NCI-H748 treated with DMSO at 0.1 percent for 48 hours (cell line): ENCODE data around the gene ATXN7L2.
A peak's percentile ranks its signal among the peaks of the same experiment; 100 is the strongest.
"Not testable (repeated sequence)": the region's sequence is repeated elsewhere in the genome, so short reads cannot be mapped to it uniquely, and the experiment has no call there.

Source experiments
- DNase-seq: peaks from one replicate; lab custom pipeline; 2025; lab: John Stamatoyannopoulos, UW

ATXN7L2 gene

GRCh38 chr1:109483672-109484518 lies at the start of gene ATXN7L2:
TSS of gene ATXN7L2 (plus strand) at chr1:109483905. CDS start at chr1:109483954, 49 bp downstream.
- DNase-seq: peak; percentile 64

GRCh38 chr1:109434484-109434883 lies 49.2 kb upstream of the ATXN7L2 start:
- no peak for DNase-seq

DNA sequence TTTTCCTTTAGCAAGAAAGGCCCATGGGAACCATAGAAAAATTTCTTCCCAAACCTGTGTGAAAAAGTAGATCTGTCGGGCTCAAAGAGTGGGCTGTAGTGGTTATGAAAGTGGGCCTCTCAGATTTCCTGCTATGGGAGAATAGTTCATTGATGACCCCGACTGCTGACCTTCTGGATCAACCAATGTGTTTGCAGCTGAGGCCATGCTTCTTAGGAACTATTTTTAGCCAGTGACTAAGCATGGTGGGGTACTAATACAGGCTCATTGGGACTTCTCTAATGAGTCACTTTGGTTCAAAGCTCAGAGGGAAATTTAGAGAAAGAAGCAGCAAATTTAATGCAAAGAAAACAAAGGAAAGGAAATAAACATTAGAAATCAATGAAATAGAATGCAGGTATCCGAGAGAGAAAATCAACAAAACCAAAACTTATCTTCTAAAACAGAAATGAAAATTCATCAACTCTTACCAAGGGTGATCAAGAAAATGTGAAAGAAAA lies 44.9 kb upstream of the ATXN7L2 start:
- DNase-seq: no peak

DNA sequence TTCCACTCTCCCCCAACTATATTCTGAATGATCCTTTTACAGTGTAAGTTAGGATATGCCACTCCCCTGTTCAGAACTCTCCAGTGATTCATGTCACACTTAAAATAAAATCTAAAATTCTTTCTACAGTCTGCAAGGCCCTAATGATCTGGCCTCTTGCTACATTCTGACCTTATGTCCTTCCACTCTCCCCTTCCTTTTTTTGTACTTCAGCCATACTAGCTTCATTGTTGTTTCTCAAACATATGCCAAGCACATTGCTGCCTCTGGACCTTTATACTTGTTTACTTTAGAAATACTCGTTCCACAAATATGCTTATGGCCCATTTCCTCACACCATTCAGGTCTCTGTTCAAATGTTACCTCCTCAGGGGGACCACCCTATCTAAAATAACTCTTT lies 42.6 kb upstream of the ATXN7L2 start:
- DNase-seq: no peak

GRCh38 chr1:109443476-109443875 lies 40.2 kb upstream of the ATXN7L2 start:
- DNase-seq: no peak

GRCh38 chr1:109444346-109444745 lies 39.4 kb upstream of the ATXN7L2 start:
- DNase-seq: no peak

- not testable (repeated sequence) for DNase-seq
Measured at GRCh38 chr1:109445949-109446695, 37.6 kb upstream of the ATXN7L2 start.

DNA sequence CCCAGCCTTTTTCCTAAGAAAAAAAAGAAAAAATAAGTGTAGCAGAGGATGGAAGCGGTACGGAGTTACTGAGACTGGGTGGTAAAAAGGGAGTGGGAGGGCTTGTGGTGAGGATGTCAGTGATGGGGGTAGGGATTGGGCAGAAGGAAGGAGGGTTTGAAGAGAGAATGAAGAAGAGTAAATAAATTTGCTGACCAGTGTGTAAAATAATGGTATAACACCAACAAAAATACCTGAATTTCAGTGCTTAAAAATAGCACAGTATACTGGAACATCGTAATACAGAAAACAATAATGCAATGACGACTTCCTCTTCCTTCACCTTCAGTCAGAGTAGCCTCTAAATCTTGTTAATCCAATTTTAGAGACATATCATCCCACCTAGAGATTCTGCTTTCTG lies 36.2 kb upstream of the ATXN7L2 start:
- no peak for DNase-seq

GRCh38 chr1:109454497-109455133 lies 29.1 kb upstream of the ATXN7L2 start:
- no peak for DNase-seq

DNA sequence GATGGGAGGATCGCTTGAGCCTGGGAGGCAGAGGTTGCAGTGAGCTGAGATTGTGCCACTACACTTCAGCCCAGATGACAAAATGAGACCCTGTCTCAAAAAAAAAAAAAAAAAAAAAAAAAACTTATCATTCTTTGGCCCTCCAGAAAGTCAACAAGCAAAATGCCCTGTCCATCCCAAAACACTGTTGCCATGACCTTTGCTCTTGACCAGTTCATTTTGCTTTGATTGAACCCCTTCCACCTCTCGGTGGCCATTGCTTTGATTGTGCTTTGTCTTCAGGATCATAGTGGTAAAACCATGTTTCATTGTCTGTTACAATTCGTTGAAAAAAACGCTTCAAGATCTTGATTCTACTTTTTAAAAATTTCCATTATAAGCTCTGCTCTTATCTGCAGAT lies 25.9 kb upstream of the ATXN7L2 start:
- DNase-seq: no peak

DNA sequence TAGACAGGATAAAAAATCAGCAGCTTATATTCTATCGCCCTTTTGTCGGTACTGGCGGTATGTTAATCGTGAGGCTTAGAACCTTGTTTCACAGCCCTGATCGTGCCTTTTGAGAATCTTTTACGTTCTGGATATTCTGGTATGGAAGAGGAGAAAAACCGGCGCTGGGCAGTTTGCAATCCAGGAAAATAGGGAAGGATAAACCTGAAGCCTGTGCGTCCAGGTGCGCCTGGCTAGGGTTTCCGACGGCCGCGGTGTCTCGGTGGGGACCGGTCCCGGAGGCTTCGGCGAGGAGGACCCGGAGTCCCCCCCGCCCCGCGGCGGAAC lies 17.6 kb upstream of the ATXN7L2 start:
- no peak for DNase-seq

DNA sequence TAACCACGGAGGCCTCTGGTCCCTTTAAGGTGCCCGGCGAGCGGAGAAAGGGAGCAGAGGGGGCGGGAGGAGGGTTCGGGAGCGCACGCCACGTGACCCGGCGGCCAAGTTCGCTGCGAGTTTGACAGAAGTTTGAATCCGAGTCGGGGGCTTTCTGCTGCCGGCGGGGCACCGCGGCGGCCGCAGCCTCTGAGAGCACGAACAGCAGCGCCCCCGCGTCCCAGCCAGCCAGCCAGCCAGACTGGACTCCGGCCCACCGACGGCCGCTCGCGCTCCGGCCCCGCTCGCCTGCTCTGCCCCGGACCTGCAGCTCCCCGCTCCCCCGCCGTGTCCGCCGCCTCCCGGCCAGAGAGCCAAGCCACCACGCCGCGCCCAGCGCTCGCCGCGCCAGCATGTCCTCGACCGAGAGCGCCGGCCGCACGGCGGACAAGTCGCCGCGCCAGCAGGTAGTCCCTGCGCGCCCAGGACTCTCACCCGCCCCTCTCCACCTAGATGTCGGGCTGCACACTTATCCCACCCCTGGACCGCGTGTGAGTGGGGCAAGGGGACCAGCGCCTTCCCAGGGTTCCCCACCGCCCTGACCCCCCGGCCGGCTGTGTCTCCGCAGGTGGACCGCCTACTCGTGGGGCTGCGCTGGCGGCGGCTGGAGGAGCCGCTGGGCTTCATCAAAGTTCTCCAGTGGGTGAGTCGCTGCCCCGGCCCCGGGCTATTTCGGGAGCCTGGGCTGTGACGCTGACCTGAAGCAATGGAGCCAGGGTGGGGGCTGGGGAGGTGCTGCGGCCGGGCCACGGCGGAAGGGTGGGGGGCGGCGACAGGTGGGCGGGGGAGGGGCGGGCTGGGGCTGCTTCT lies 17.0 kb upstream of the ATXN7L2 start, which contains the start of gene SYPL2:
TSS of gene SYPL2 (plus strand) at position 95 of the 849 bp plus-strand sequence. CDS start at position 393, 298 bp downstream.
- DNase-seq: no peak

- DNase-seq: no peak
Measured at GRCh38 chr1:109467301-109467777, 16.4 kb upstream of the ATXN7L2 start.

DNA sequence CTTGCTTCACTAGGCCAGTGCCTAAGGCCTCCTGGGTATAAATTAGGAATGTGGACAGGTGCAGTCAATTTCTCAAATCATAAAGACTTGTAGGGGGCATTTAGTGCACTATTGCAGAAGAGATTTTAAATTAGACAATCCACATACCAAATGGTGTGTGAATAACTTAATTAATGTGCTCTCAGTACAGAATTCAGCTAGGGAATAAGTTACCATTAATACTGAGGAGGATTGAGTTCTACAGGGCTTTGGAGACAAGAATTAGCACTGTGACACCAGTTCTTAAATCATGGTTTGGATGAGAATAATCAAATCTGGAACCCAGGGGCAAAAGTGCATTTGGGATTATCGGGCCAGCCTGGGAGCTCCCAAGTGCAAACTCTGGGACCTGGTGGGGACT lies 15.6 kb upstream of the ATXN7L2 start:
- DNase-seq: no peak

DNA sequence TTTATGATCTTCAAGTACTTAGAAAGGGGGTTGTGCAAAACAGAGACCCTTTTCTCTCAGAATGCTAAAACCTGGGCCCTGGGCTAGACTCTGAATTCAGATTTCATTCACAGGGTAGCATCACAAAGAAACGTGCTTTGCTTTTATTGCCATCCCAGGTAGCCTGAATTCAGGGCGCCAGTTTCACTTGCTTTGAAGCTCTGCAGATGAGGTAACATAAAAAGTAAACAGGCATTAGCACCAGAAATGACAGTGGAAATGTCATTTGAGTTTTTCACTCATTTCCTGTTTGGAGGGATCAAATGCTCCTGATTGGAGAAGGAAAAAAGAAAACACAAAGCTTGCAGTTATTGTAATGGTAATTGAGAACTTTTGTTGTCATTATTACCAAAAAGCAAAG lies 14.8 kb upstream of the ATXN7L2 start:
- DNase-seq: no peak

DNA sequence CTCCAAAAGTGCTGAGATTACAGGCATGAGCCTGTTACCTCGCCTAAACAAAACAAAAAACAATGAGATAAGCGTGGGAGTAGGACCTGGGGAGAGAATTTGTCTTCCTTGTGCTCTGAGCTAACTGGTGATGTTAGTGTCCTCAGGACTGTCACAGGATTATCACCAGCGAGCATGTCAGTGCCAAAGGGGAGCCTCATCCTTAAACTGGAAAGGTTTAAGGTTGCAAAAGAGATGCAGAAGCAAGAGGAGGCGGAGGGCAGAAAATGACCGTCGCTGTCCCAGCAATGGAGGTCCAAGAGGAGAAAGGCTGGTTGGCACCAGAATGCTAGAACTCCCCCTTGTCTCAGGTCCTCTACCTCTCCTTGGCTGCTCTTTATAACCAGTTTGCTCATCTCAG lies 13.5 kb upstream of the ATXN7L2 start:
- no peak for DNase-seq

- no peak for DNase-seq
Measured at GRCh38 chr1:109472779-109473178, 10.9 kb upstream of the ATXN7L2 start.

- DNase-seq: not testable (repeated sequence)
Measured at GRCh38 chr1:109473284-109474057, 10.2 kb upstream of the ATXN7L2 start.

DNA sequence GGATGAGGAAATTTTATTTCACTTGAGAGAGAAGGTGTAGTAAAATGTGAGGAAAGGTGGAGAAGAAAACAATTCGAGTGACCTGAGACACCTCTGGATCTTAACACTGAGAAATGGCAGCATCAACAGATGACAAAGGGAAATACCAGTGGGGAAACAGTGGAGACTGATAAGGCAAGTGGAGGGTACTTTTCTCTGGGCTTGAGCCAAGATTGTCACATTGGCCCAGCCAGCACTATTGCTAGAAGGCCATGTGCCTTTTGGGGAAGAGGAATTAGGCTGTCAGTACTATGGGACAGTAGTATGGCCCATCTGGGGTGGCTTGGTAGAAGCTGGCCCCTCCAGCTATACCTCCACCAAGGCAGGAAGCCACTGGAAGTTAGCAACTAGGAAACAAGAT lies 9.0 kb upstream of the ATXN7L2 start:
- no peak for DNase-seq

- no peak for DNase-seq
Measured at GRCh38 chr1:109475261-109475660, 8.4 kb upstream of the ATXN7L2 start.

DNA sequence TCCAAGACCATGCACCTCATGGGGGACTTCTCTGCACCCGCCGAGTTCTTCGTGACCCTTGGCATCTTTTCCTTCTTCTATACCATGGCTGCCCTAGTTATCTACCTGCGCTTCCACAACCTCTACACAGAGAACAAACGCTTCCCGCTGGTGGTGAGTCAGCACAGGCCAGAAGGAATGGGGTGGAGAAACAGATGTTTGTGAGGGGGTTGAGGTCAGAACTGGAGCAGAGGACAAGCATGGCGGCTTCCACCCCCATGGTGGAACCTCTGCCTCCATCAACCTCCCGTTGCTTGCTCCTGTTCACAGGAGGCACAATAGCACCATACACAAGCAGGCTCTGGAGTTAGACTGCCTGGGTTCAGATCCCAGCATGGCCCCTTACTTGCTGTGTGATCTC lies 6.9 kb upstream of the ATXN7L2 start:
- no peak for DNase-seq
